ENCODE data around the gene MRC1.

Gene MRC1

DNA sequence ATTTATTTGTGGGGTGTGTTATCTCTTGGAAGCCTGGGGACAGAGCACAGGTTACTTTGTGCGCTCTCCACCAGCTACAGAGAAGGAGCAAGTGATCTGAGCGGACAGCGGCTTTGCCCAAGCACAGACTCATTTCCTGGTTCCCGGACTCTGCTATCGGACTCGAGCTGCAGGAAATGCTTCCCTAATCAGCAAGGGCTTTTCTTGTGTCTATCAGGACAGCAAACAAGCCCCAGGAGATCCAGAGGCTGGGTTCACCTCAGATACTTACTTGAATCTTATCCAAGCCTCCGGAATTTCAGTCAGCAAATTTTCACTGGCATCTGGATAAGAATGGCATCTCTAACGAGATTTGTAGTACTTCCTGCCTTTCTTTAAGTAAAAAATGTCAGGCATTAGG is 27.8 kb downstream of the MRC1 start:
- Histone ChIP-seq H3K4me1 (ENCODE audit: insufficient read depth, low read length) (no peaks in the 10 kb centered on the region), H3K4me3 (ENCODE audit: low read depth in 1 of 2, low read length in 2 of 2) (no peak overlapping the region), H3K9ac (ENCODE audit: low read depth, low read length) (no peak overlapping the region), H3K79me2 (ENCODE audit: insufficient read depth, low read length) (no peaks in the 10 kb centered on the region), H4K20me1 (ENCODE audit: insufficient read depth, low read length) (no peaks in the 10 kb centered on the region), H3K9me3 (ENCODE audit: insufficient read depth, low read length, severe bottlenecking) (no peaks in the 10 kb centered on the region), H3K27ac (ENCODE audit: low read length) (no peak overlapping the region), H3K36me3 (ENCODE audit: insufficient read depth, low read length) (no peaks in the 10 kb centered on the region), H3K27me3 (ENCODE audit: insufficient read depth, low read length, poor library complexity) (no peaks in the 10 kb centered on the region), H2AFZ (ENCODE audit: low read depth, low read length) (no peak overlapping the region), H3K4me2 (ENCODE audit: insufficient read depth, low read length) (no peak overlapping the region)
- ATAC-seq (ENCODE audit: insufficient read depth, low read depth) (no peak), DNase-seq (no peak)
- TF ChIP-seq EZH2 (IDR thresholded peaks at IDR 0.05; ENCODE audit: borderline replicate concordance, low read depth, low read length, severe bottlenecking) = no peak
- TF ChIP-seq, protein P1, sequence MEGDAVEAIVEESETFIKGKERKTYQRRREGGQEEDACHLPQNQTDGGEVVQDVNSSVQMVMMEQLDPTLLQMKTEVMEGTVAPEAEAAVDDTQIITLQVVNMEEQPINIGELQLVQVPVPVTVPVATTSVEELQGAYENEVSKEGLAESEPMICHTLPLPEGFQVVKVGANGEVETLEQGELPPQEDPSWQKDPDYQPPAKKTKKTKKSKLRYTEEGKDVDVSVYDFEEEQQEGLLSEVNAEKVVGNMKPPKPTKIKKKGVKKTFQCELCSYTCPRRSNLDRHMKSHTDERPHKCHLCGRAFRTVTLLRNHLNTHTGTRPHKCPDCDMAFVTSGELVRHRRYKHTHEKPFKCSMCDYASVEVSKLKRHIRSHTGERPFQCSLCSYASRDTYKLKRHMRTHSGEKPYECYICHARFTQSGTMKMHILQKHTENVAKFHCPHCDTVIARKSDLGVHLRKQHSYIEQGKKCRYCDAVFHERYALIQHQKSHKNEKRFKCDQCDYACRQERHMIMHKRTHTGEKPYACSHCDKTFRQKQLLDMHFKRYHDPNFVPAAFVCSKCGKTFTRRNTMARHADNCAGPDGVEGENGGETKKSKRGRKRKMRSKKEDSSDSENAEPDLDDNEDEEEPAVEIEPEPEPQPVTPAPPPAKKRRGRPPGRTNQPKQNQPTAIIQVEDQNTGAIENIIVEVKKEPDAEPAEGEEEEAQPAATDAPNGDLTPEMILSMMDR (IDR thresholded peaks at IDR 0.05; ENCODE audit: borderline replicate concordance, extremely low read depth, low read length, poor library complexity, severe bottlenecking) = no peak

DNA sequence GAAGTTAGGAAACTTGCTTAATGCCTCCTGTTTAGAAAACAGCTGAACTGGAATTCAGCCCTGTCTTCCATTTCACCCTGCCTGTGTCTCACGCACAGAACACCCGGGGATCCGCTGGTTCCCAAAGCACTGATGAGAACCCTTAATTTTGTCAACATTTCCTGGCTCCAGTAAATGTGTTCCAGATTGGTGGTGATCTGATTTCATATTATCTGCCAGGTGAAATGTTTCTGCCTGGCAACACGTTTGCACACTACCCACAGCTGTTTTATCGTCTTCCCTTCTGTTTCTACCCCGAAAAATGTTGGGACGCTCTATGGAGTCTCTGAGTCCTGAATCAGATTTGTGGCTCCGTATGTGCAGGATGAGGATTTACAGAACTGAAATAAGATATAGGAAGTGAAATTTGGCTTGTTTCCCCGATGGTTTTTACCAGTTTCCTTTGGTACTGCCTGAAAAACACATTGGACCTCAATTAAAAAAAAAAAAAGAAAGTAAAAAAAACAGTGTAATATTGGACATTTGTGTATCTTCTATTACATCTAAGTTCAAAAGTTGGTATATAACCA is 29.0 kb downstream of the MRC1 start:
- Histone ChIP-seq H3K27ac (ENCODE audit: low read length) (no peak overlapping the region), H4K20me1 (ENCODE audit: insufficient read depth, low read length) (no peaks in the 10 kb centered on the region), H3K9ac (ENCODE audit: low read depth, low read length) (no peak overlapping the region), H3K4me3 (ENCODE audit: low read depth in 1 of 2, low read length in 2 of 2) (no peak overlapping the region), H3K4me1 (ENCODE audit: insufficient read depth, low read length) (no peaks in the 10 kb centered on the region), H3K79me2 (ENCODE audit: insufficient read depth, low read length) (no peaks in the 10 kb centered on the region), H3K27me3 (ENCODE audit: insufficient read depth, low read length, poor library complexity) (no peaks in the 10 kb centered on the region), H3K9me3 (ENCODE audit: insufficient read depth, low read length, severe bottlenecking) (no peaks in the 10 kb centered on the region), H2AFZ (ENCODE audit: low read depth, low read length) (peak overlapping the region; percentile 4; the same call in 1 of the 2 replicates), H3K36me3 (ENCODE audit: insufficient read depth, low read length) (no peaks in the 10 kb centered on the region), H3K4me2 (ENCODE audit: insufficient read depth, low read length) (no peak overlapping the region)
- DNase-seq (no peak), ATAC-seq (ENCODE audit: insufficient read depth, low read depth) (no peak)
- TF ChIP-seq EZH2 (IDR thresholded peaks at IDR 0.05; ENCODE audit: borderline replicate concordance, low read depth, low read length, severe bottlenecking) = no peak
- TF ChIP-seq, protein P1 (IDR thresholded peaks at IDR 0.05; ENCODE audit: borderline replicate concordance, extremely low read depth, low read length, poor library complexity, severe bottlenecking) = no peak

DNA sequence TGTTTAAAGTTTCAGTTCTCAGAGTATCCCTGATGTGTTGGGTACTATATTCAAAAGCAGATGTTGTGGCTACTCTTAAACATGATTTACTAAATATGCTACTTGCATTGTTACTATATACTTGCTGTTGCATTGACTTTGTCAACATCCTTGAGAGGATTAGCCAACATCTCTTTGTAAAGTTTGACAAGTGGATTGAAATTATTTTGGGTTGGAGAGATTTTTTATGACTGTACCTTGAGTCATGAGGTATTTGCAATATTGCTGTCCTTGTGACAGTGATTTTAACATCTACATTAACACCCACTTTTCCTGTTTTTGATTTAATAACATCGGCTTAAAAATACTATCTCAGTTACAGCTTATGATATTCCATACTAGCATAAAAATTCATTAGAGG is 31.9 kb downstream of the MRC1 start:
- Histone ChIP-seq H2AFZ (ENCODE audit: low read depth, low read length) (no peak overlapping the region), H3K79me2 (ENCODE audit: insufficient read depth, low read length) (no peaks in the 10 kb centered on the region), H4K20me1 (ENCODE audit: insufficient read depth, low read length) (no peaks in the 10 kb centered on the region), H3K4me1 (ENCODE audit: insufficient read depth, low read length) (no peaks in the 10 kb centered on the region), H3K4me3 (ENCODE audit: low read depth in 1 of 2, low read length in 2 of 2) (no peak overlapping the region), H3K27ac (ENCODE audit: low read length) (no peak overlapping the region), H3K36me3 (ENCODE audit: insufficient read depth, low read length) (no peaks in the 10 kb centered on the region), H3K27me3 (ENCODE audit: insufficient read depth, low read length, poor library complexity) (no peaks in the 10 kb centered on the region), H3K9ac (ENCODE audit: low read depth, low read length) (no peak overlapping the region), H3K9me3 (ENCODE audit: insufficient read depth, low read length, severe bottlenecking) (no peaks in the 10 kb centered on the region), H3K4me2 (ENCODE audit: insufficient read depth, low read length) (no peak overlapping the region)
- DNase-seq (no peak), ATAC-seq (ENCODE audit: insufficient read depth, low read depth) (no peak)
- TF ChIP-seq, protein P1 (IDR thresholded peaks at IDR 0.05; ENCODE audit: borderline replicate concordance, extremely low read depth, low read length, poor library complexity, severe bottlenecking) = no peak
- TF ChIP-seq EZH2 (IDR thresholded peaks at IDR 0.05; ENCODE audit: borderline replicate concordance, low read depth, low read length, severe bottlenecking) = no peak
